ENCODE results near the gene TAF15. TPM values are rescaled to one million over a fixed set of nuclear protein-coding genes. Genes with fewer than 3 reads are reported as not detected.

TAF15 gene
- total RNA-seq, 4 donors from 2014 or later = 48.7 to 111 (median 66.7) TPM

GRCh38 chr17:35865412-35866340 is 56.4 kb downstream of the TAF15 start:
- intact Hi-C loops (cut with DNase I) = no loop called here
- no peak overlapping the region for H3K27ac ChIP-seq
- H3K9me3 ChIP-seq = no peaks in the 10 kb centered on the region
- H3K36me3 ChIP-seq = no peaks in the 10 kb centered on the region
- no peak for DNase-seq
- H3K27me3 ChIP-seq = no peaks in the 10 kb centered on the region
- H3K4me1 ChIP-seq = peaks cover 0 to 8% (median 0%) of the 10 kb centered on the region in 3 donors
- no peak for TF ChIP-seq POLR2A (IDR thresholded peaks at IDR 0.05)
- TF ChIP-seq, protein P1, sequence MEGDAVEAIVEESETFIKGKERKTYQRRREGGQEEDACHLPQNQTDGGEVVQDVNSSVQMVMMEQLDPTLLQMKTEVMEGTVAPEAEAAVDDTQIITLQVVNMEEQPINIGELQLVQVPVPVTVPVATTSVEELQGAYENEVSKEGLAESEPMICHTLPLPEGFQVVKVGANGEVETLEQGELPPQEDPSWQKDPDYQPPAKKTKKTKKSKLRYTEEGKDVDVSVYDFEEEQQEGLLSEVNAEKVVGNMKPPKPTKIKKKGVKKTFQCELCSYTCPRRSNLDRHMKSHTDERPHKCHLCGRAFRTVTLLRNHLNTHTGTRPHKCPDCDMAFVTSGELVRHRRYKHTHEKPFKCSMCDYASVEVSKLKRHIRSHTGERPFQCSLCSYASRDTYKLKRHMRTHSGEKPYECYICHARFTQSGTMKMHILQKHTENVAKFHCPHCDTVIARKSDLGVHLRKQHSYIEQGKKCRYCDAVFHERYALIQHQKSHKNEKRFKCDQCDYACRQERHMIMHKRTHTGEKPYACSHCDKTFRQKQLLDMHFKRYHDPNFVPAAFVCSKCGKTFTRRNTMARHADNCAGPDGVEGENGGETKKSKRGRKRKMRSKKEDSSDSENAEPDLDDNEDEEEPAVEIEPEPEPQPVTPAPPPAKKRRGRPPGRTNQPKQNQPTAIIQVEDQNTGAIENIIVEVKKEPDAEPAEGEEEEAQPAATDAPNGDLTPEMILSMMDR (IDR thresholded peaks at IDR 0.05) = no peak
- 50 to 52% methylated on average over 3 of the region's 3 CpGs for WGBS, 2 donors
- H3K4me3 ChIP-seq = no peak overlapping the region

GRCh38 chr17:35866341-35866950 is 57.2 kb downstream of the TAF15 start:
- 100% methylated on average over 1 of the region's 1 CpG for WGBS, 2 donors
- no peaks in the 10 kb centered on the region for H3K9me3 ChIP-seq
- H3K4me3 ChIP-seq = no peak overlapping the region
- H3K27me3 ChIP-seq = no peaks in the 10 kb centered on the region
- TF ChIP-seq, protein P1 (IDR thresholded peaks at IDR 0.05) = no peak
- no peak for TF ChIP-seq POLR2A (IDR thresholded peaks at IDR 0.05)
- no peak overlapping the region for H3K27ac ChIP-seq
- no peak for DNase-seq
- intact Hi-C loops (cut with DNase I) = no loop called here
- peaks cover 0 to 8% (median 0%) of the 10 kb centered on the region in 3 donors for H3K4me1 ChIP-seq
- no peaks in the 10 kb centered on the region for H3K36me3 ChIP-seq

GRCh38 chr17:35867574-35867973 is 58.3 kb downstream of the TAF15 start:
- no peak for TF ChIP-seq POLR2A (IDR thresholded peaks at IDR 0.05)
- TF ChIP-seq, protein P1 (IDR thresholded peaks at IDR 0.05) = no peak

DNA sequence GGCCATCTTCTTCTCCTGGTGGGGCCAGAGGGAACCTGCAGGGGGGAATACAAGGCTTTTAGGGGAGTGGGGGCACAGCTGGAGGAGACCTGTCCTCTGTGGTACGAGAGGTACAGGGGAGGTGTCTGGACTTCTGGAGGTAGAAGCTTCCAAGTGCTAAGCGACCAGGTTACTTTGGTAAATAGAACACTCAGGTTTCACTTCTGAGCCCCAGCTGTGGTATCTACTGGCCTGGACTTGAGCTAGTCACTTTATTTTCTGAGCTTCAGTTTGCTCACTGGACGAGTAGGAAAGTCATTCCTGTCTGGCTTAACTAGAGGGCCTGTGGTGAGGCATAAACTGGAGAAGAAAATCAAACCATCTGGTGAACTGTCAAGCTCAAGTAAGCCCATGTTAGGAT is 59.5 kb downstream of the TAF15 start, which contains the start of gene HEATR9:
HEATR9 (minus strand) TSS at position 155 of the 400 bp plus-strand sequence; CDS start at position 6, 149 bp downstream.
- no peaks in the 10 kb centered on the region for H3K27me3 ChIP-seq
- no peaks in the 10 kb centered on the region for H3K9me3 ChIP-seq
- TF ChIP-seq, protein P1 (IDR thresholded peaks at IDR 0.05) = no peak
- TF ChIP-seq POLR2A (IDR thresholded peaks at IDR 0.05) = no peak
- WGBS, 2 donors = 83 to 86% methylated on average over 2 to 3 of the region's 3 CpGs
- peaks cover 0 to 8% (median 0%) of the 10 kb centered on the region in 3 donors for H3K4me1 ChIP-seq
- intact Hi-C loops (cut with DNase I) = no loop called here
- no peak within 1 kb of the TSS for H3K27ac ChIP-seq
- H3K4me3 ChIP-seq = no peak within 1 kb of the TSS
- H3K36me3 ChIP-seq = no peaks in the 10 kb centered on the region
- DNase-seq = no peak

More at GRCh38 chr17:35867574-35867973, 58.3 kb downstream of the TAF15 start:
- intact Hi-C loops (cut with DNase I) = no loop called here
- H3K9me3 ChIP-seq = no peaks in the 10 kb centered on the region
- no peak overlapping the region for H3K27ac ChIP-seq
- peaks cover 0 to 8% (median 0%) of the 10 kb centered on the region in 3 donors for H3K4me1 ChIP-seq
- H3K4me3 ChIP-seq = no peak overlapping the region
- DNase-seq = no peak
- H3K36me3 ChIP-seq = no peaks in the 10 kb centered on the region
- 97 to 98% methylated on average over 3 of the region's 3 CpGs for WGBS, 2 donors
- no peaks in the 10 kb centered on the region for H3K27me3 ChIP-seq
